SK-MEL-5 (cell line): Measurements from ENCODE around the gene KIAA0040. TPM values are rescaled to one million over a fixed set of nuclear protein-coding genes. Genes with fewer than 3 reads are reported as not detected.

Experiments
- DNase-seq: peaks from one replicate; pipeline ENCODE4 v3.0.0-alpha.2; 2016; ENCODE audit warnings: low read depth, low spot score
- in situ Hi-C: cut with HindIII; loops from 2 replicates; pipeline ENCODE4 v1.10.0; 2016; ENCODE audit warnings: low sequenced_read_pairs, high pct_unique_total_duplicates, low pct_unique_long_range_greater_than_20kb
- total RNA-seq: library from RNA; depleted of rRNA; stranded (reverse); fragments of >200 nt; shearing (Covaris generic); gene quantifications from 2 replicates; pipeline ENCODE4 v1.2.3, GENCODE V29; 2014

The KIAA0040 gene
- total RNA-seq, 1 experiment from 2014 or later = 1.1 TPM

GRCh38 chr1:175155936-175156335 lies 36.6 kb downstream of the KIAA0040 start:
- no peak for DNase-seq
- in situ Hi-C loops = no loop called here

DNA sequence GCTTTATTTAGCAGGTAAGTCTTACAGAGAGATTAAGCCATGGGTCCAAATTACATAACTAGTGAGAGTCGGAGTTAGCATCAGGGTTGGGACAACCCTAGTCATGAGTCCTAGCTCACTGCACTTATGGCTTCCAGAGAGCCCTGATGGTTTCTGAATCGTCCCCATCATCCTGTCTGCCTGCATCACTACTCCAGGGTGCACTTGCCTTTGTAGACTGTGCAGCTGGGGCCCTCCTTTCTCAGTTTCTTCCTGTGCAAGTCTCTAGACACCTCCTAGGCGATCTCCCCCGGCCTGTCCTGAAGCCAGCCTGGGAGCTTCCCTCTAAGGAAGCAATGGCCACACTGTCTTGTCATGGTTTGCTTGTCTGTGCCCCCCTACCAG lies 37.1 kb downstream of the KIAA0040 start:
- no peak for DNase-seq
- in situ Hi-C loops = no loop called here

GRCh38 chr1:175154629-175155472 lies 37.7 kb downstream of the KIAA0040 start:
- peak; percentile 70 for DNase-seq
- in situ Hi-C loops = no loop called here

DNA sequence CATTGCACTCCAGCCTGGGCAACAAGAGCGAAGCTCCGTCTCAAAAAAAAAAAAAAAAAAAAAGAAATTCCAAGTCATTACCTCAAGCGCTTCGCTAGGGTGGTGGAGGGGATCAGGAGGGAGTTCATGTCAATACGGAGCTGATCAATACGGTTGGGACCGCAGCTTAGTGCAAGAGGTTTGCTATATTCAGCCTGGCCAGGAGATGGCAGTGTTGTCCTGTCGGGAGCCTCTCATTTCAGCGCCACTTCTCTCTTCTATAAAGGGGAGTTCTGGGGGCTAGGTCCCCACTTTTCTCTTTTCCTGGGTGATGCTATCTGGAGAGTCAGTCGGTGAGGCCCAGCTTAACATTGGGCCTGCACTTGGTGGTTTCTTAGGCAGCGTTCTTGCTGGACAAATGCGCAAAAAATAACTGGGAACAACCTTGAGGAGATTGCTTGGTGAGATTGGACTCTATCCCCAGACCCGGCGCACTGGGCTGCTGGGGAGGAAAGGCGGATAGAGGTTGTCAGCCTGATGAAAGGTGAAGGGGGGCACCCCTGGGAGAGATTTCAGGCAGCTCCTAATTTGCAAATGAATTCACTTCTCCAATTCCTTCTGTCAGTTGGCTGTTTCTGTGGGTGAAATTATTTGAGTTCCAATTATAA lies 40.4 kb downstream of the KIAA0040 start:
- DNase-seq = peak; percentile 55
- in situ Hi-C loops = no loop called here

- no peak for DNase-seq
- in situ Hi-C loops = no loop called here
These were observed 41.8 kb downstream of the KIAA0040 start for GRCh38 chr1:175150596-175151319.

GRCh38 chr1:175148068-175148467 lies 44.5 kb downstream of the KIAA0040 start:
- in situ Hi-C loops = no loop called here
- DNase-seq = no peak

- in situ Hi-C loops = no loop called here
- no peak for DNase-seq
These were observed 45.0 kb downstream of the KIAA0040 start for GRCh38 chr1:175147569-175147968.

- in situ Hi-C loops = no loop called here
- DNase-seq = peak; percentile 82
These were observed 45.9 kb downstream of the KIAA0040 start for GRCh38 chr1:175146529-175147213.

DNA sequence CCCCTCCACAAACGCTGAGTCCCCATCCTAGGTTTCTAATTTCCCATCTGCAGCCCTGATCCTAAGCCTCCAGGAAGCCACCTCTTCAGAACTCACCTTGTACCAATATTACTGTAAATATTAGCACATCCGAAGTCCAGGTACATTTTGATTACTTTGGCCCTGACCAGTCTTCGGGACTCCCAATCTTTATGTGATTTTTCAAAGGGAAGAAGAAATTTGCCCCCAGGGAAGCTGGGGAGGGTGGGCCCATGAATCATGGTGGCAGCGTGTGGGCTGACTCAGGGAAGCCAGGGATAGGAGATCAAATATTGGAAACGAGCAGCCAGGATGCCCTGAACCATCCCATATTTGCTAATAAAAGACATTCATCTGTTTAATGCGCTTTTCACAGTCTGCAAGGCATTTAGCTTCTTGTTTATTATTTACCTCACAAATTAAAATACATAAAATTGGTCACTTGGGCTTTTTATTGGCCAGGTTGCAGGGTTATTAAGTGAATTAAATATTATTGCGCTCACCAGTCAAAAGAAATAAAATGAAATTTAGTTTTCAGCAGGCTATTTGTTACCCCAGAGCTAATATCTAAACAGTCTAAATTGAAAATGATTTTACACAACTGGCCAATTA lies 46.6 kb downstream of the KIAA0040 start:
- in situ Hi-C loops = no loop called here
- no peak for DNase-seq

- in situ Hi-C loops = no loop called here
- DNase-seq = no peak
These were observed 54.0 kb downstream of the KIAA0040 start for GRCh38 chr1:175138579-175138978.

DNA sequence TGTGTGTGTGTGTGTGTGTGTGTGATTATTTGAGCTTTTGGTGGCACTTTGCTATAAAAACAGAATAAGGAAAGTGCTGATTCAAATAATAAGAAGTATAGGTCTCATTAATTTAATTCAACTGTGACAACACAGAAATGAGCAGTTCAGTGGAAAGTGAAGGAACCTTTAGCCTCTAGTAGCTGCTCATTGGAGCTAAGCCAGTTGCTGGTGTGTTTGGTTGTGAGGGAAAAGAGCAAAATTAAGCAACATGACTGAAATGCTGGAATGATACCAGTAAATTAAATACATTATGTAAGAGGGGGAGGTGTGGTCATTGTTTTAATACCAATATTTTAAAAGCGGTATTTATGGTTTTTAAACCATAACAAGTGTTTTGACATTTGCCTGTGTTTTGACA lies 55.2 kb downstream of the KIAA0040 start:
- in situ Hi-C loops = no loop called here
- DNase-seq = no peak

- in situ Hi-C loops = no loop called here
- no peak for DNase-seq
These were observed 56.3 kb downstream of the KIAA0040 start for GRCh38 chr1:175136246-175136645.

- no peak for DNase-seq
- in situ Hi-C loops = no loop called here
These were observed 58.1 kb downstream of the KIAA0040 start for GRCh38 chr1:175134500-175134899.

- no peak for DNase-seq
- in situ Hi-C loops = no loop called here
These were observed 58.7 kb downstream of the KIAA0040 start for GRCh38 chr1:175133673-175134435.

DNA sequence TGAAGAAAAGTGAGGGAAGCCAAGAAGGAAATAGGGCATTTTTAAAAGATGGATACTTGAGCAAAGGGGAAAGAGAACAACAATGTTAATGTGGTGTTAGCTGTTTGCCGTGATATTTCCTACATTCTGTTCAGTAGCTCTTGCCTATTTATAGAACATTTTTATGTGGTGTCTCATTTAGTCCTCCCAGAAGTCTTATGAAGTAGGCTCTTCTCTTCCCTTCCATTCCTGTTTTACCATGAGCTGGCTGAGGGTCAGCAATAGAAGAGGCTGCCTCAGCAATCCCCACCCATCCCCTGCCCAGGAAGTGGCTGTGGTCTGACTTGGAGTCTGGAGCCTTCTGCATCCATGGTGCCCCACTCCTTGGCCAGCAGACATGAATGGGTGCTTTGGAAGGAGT lies 60.1 kb downstream of the KIAA0040 start:
- in situ Hi-C loops = no loop called here
- no peak for DNase-seq

- in situ Hi-C loops = no loop called here
These were observed 61.5 kb downstream of the KIAA0040 start for GRCh38 chr1:175131095-175131494.

DNA sequence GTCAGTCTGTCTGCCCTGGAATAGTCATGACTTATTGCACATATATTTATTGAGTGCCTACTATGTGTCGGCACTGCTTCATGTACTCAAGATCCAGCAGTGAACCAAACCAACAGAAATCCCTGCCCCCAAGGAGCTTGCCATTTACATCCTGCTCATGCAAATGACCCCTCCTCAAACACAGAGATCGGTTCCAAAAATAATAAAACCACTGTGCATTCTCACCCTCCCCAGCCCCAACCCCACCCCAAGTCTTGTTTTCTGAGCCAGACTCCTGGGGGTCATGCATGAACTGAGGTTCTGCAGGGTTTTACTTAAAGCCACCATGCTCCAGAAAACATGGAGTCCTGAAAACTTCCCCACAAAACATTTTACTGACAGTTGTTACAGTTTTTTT lies 61.9 kb downstream of the KIAA0040 start:
- DNase-seq = no peak
- in situ Hi-C loops = no loop called here

More at GRCh38 chr1:175131095-175131494, 61.5 kb downstream of the KIAA0040 start:
- no peak for DNase-seq
